Endometrial microvascular endothelial cells (primary cell): ENCODE results near the gene BBLN. TPM values are rescaled to one million over a fixed set of nuclear protein-coding genes. Genes with fewer than 3 reads are reported as not detected.

ENCODE experiments used
- in situ Hi-C: cut with HindIII; loops from 2 replicates; pipeline ENCODE4 v1.10.0; 2017; ENCODE audit warnings: low sequenced_read_pairs, low pct_unique_long_range_greater_than_20kb; ENCODE audit errors: inconsistent ontology term
- total RNA-seq: library from RNA; depleted of rRNA; stranded (reverse); fragments of >200 nt; gene quantifications from one replicate; pipeline ENCODE4 v1.2.3, GENCODE V29; 2015; ENCODE audit errors: inconsistent ontology term

Gene BBLN
- total RNA-seq, 1 donor from 2014 or later = 151 TPM

DNA sequence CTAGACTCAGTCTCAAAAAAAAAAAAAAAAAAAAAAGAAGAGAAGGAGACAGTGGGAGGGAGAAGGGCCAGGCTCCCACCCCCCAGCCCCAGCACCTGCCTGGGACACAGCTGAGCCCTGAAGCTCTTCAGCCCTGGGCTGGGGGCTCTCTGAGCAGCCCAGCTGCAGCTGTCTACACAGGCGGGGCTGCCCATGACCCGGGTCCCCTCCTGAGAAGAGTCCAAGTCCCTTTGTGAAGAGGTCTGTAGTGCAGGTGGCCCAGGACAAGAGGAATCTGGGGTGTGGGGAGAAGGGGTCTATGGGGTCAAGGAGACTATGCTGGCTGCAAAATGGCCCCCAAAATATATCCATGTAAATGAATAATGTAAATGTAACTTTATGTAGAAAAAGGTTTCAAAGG, 17.5 kb upstream of the BBLN start:
- in situ Hi-C loops = no loop called here

DNA sequence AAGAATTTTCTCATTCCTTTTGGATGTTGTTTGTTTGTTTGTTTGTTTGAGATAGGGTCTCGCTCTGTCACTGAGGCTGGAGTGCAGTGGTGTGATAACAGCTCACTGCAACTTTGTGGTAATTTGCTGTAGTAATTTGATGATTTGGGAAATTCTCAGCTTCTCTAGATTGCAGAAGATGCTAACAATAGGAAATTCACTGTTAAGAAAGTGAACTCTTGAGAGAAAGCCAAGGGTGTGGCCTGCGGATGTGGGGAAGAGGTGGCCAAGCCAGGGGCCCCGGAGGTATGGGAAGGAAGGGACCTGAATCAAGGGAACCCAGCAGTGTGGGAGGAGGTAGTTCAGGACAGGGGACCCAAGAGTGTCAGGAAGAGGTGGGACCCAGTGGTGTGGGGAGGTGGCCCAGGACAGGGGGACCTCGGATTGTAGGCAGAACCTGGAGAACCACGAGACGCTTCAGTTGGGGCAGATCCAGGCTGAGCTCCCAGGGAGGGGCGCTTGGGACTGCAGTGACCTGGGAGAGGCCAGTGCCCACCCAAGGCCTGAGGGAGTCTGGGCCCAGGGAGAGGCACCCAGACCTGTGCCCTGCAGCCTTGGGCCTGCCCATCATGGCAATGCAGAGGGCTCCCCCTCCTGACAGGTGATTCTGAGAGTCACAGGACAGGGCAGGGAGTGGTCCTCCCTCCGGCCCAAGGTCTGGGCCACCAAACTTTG, 16.4 kb upstream of the BBLN start:
- in situ Hi-C loops = no loop called here

DNA sequence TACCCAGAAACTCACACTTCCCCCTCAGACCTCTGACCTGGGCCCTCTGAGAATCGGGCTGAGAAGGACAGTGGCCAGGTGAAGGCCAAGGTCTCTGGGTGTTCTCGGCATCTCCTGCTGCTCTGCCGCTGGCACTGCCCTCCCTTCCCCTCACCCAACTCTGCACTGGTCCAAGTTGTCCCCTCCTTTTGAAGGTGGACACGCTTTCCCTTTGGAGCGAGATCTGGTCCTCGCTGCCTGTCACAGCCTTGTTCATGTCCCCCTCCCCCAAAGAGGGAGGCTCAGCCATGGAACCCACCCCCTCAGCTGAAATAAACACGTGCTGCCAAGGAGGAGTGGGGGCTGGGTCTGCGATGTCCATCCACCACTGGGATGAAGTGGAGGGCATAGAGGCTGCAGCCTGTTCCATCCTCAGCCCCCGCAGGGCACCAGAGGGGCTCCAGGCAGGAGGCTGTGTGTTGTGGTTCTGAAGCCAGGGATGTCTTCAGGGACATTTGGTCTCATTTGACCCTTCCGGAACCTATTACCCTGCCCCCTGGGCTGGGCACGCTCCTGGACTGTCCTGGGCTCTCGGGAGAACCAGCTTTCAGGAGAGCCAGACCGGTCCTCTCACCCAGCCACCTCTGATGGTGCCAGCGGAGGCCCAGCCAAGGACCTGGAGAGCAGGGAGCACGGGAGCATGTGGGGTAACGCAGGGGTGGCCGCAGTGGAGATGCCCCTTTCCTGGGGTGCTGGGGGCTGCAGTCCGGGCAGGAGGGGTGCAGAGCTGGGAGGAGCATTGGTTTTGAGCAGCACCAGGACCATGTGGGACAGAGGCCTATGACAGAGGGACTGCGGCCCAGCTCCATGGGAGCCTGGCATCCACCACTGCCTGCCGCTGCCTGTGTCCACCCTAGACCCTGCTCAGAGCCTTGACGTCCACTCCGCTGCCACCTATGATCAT, 15.6 kb upstream of the BBLN start:
- in situ Hi-C loops = no loop called here

GRCh38 chr9:128145536-128145935, 14.5 kb upstream of the BBLN start:
- in situ Hi-C loops = no loop called here

DNA sequence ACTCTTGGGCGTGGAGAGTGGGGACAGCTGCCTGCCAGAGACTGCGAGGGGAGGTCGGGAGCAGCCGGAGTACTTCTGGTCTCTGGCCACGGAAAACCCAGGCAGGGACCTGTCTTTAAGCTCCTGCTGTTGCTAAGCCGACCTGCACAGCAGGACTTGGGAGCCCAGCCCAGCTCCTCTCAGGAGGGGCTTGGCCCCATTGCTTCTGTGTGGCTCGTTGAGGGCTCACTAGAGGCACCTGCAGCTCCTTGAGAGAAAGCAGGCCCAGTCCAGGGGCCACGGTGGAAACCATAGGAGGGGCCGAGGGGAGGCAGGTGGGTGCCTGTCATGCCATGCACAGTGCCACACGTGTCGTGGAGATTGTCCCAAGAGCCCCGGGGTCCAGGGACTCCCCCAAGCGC, 14.1 kb upstream of the BBLN start:
- in situ Hi-C loops = no loop called here

DNA sequence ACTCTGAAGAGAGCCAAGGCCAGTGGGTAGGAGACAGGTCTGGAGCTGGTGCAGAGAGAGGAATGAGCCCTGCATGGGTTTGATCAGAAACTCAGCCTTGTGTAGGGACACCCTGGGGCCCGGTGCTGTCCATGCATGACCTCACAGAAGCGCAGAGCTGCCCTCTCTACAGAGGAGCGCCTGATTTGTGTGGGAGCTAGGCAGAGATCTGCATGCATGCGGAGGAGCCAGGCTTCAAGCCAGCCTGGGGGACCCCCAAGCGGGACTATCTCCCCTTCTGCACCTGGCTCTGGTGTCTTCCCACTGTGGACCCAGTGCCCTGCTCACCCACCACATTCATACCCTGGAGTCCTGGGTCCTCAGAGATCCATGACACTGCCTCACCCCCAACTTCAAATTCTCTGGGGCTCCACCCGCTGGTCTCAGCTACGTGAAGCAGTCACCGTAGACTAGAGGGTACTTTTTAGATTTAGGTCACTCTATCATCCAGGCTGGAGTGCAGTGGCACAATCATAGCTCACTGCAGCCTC, 13.4 kb upstream of the BBLN start:
- in situ Hi-C loops = no loop called here

DNA sequence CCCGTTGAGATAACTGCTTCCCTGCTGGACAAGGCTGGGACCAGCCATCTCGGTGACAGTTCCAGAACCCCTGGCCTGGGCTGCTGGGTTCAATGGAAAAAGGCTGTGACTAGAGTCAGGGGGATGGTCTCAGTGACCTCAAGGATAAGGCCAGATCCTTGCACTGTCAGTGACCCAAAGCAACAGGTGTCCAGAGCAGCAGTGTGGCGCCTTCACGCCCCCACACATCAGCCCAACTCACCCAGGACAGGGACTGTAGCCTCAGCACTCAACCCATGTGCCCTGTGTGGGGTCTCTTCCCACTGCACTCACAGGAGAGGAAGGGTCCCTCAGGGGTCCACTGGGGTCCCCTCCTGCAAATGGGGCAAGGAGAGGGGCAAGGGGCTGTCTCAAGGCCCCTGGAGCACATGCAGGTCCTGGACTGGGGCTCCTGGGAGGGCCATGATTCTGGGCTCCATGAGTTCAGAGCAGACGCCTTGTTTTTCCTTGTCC, 11.5 kb upstream of the BBLN start:
- in situ Hi-C loops = no loop called here

DNA sequence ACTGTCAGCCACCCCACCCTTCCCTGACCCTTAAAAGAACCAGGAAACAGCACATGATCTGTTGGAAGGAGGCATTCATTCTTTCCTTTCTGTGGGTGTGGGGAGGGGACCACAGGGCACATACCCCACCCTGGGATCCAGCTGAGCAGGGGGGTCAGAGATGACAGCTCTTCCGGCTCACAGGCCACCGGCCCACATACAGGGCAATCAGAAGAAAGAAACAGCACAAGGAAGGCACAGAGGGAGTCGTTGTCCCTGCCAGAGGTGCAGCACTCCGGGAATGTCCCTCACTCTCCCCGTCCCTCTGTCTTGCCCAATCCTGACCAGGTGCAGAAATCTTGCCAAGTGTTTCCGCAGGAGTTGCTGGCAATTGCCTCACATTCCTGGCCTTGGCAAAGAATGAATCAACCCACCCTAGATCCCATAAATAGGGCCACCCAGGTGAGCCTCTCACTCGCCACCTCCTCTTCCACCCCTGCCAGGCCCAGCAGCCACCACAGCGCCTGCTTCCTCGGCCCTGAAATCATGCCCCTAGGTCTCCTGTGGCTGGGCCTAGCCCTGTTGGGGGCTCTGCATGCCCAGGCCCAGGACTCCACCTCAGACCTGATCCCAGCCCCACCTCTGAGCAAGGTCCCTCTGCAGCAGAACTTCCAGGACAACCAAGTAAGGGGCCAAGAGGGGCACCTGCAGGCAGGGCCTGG, 10.9 kb upstream of the BBLN start, which contains the start of gene LCN2:
Gene LCN2, plus strand, starts transcription at position 453 of the 701 bp plus-strand sequence. Its CDS starts 73 bp downstream, at position 526.
- in situ Hi-C loops = no loop called here

- in situ Hi-C loops = no loop called here
Observed at GRCh38 chr9:128149951-128150593, 10.0 kb upstream of the BBLN start.

GRCh38 chr9:128150594-128151308, 9.3 kb upstream of the BBLN start:
- in situ Hi-C loops = no loop called here

- in situ Hi-C loops = no loop called here
Observed at GRCh38 chr9:128151309-128152132, 8.5 kb upstream of the BBLN start.

DNA sequence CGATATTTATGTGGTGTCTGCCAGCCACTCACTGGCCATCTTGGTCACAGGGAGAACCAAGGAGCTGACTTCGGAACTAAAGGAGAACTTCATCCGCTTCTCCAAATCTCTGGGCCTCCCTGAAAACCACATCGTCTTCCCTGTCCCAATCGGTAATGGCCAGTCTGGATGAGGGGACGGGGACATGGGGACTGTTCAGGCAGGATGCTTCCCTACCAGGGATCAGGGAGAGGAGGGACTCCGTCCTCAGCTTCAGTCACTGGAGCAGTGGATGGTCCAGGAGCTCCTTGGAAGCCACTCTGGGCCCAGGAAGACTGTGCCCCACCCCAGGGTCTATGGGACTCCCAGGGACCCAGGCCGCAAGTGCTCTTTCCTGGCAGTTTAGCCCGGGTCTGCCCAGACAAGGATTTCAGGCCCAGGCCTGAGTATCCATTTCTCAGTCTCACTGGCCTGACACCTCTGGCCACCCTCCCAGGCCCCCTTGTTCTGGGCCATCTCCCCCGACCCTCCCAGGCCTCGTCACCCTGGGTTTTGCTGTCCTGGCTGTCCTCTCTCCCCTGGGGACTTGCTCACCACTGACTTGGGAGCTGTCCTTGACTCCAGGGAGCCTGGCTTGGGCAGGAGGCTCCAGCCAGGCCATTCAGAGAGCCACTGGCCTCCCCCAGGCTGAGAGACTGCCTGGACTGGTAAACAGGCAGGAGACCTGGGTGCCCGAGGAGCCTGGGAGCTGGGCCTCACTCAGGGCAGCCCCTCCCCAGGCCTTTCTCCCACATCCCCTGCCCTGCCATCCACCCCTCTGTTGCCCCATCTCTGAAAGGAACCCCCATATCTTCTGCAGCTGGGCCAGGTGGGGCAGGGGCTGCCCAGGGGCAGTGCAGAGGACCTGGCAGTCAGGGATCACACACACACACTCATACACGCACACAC, 7.7 kb upstream of the BBLN start:
- in situ Hi-C loops = no loop called here

DNA sequence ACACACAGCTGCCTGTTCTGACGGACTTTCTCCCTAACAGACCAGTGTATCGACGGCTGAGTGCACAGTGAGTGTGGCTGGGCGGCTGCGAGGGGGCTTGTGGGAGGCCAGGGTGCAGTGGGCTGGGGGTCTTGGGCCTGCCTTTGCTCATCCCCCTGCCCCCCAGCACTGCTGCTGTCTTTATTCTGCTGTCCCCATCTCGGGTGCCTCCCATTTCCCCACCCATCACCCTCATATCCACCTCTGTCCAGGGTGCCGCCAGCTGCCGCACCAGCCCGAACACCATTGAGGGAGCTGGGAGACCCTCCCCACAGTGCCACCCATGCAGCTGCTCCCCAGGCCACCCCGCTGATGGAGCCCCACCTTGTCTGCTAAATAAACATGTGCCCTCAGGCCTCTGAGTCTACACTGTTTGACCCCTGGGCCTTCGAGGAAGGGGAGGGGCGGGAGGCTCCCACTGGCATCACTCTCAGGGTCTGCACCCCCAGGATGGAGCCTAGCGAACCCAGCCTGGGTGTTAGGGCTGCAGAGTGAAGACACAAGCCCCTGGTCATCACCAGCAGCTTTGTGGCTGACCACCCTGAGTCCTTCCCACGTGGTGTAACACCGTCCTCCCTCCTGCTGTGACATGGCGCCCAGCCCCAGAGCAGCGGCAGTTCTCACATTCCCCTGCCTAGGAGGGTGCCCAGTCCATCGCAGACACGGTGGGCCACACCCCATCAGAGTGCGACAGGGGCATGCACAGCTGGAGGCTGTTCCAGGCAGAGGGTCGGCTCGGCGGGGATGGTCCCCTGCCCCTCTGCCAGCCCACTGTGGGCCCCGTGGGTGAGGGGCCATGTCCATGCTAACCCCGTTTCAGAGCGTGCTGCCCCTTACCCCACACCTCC, 6.8 kb upstream of the BBLN start:
- in situ Hi-C loops = no loop called here

DNA sequence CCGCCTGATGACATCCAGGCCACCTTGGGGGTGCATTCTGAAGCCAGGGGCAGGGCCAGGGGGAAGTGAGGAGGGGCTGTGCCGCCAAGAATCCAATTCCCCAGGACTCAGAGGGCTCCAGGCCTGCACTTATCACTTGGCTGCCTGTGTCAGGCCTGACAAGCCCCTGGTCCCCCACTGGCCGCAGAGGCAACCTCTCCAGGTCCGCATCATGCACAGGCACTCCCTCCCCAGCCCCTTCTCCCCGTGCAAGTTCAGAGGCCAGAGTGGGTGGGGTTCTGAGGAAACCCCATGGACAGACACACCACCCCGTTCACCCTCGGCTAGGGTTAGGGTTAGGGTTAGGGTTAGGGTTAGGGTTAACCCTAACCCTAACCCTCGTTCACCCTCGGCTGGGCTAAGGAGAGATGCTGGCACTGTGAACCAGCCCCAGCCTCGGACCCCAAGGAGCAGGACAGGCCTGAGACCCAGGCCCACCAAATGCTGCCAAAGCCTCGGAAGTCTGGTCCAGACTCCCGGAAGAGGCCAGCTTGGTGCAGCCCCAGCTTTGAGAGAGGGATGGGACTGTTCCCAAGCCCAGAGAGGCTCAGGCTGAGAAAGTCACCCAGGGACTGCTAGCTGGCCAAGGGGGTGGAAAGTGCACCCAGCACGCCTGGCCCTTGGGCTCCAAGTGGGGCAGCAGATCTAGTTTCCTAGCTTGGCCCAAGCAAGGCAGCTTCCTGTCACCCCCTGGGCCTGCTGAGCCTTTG, 5.9 kb upstream of the BBLN start:
- in situ Hi-C loops = no loop called here
